ENCODE measurements around the gene ZNF831.
A peak's percentile ranks its signal among the peaks of the same experiment; 100 is the strongest.

The ZNF831 gene

DNA sequence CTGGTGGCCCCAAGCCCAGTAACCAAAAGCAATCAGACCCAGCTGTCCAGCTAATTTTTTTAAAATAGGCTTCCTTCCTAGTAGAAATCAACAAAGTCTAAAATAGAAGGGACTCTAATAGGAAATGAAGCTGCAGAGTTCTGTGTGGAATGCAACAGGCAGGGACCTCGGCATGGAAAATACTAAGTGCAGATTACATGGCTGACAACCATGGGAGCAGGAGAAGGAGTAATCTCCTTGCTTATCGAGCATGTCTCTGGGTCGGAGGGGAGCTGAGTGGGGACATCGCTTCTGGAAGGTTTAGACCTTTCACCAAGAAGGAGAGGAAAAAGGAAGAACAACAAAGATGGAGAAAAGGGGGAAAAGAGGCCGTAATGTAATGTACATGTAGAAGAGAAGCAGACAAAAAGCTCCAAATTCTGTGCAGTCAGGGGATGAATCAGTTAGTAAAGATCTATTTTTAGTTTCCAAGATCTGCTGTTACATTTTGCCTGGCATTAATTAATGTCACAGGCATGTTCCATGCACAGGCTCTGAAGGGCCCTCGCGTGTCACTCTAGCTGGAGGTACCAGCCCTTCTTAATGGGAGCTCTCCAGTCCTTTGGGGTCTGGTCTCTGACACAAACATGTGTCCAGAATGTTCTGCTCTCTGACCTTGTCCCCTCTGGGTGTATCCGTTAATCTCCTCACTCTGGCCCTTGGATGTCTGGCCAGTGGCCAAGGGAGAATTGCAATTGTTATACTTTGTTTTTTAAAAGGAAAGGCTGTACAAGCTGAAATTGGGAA, 16.6 kb upstream of the ZNF831 start:
- H3K9me3 Mint-ChIP-seq, result no peaks in the 10 kb centered on the region
- peak overlapping the region; percentile 81 for H3K4me3 Mint-ChIP-seq
- H3K27ac Mint-ChIP-seq, result peak overlapping the region; percentile 90
- no peaks in the 10 kb centered on the region for H3K27me3 Mint-ChIP-seq
- peaks cover 27% of the 10 kb centered on the region for H3K36me3 Mint-ChIP-seq (ENCODE audit: low read depth)
- DNase-seq, result no peak
- peaks cover 85% of the 10 kb centered on the region for H3K4me1 Mint-ChIP-seq (ENCODE audit: low read depth)

DNA sequence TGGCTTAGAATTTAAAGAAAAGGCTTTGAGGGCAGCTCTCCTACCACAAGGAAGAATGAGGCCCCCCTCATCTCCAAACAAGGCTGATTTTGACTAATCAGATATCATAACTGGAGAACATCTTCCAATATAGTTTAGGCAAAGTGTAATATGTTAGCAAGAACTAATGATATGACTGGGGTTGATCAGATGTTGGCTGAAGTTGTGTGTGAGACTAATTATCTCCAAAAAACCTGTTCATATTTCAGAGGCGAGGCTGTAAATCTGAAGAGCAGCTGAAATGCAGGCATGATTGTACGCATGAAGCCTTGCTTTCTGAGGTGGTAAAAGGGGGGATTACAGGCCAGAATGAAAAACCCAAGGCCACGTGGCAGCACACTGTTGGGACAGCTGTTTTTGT, 16.0 kb upstream of the ZNF831 start:
- peak overlapping the region; percentile 81 for H3K4me3 Mint-ChIP-seq
- no peaks in the 10 kb centered on the region for H3K9me3 Mint-ChIP-seq
- no peaks in the 10 kb centered on the region for H3K27me3 Mint-ChIP-seq
- no peak for DNase-seq
- peak overlapping the region; percentile 90 for H3K27ac Mint-ChIP-seq
- peaks cover 91% of the 10 kb centered on the region for H3K4me1 Mint-ChIP-seq (ENCODE audit: low read depth)
- H3K36me3 Mint-ChIP-seq (ENCODE audit: low read depth), result peaks cover 30% of the 10 kb centered on the region

DNA sequence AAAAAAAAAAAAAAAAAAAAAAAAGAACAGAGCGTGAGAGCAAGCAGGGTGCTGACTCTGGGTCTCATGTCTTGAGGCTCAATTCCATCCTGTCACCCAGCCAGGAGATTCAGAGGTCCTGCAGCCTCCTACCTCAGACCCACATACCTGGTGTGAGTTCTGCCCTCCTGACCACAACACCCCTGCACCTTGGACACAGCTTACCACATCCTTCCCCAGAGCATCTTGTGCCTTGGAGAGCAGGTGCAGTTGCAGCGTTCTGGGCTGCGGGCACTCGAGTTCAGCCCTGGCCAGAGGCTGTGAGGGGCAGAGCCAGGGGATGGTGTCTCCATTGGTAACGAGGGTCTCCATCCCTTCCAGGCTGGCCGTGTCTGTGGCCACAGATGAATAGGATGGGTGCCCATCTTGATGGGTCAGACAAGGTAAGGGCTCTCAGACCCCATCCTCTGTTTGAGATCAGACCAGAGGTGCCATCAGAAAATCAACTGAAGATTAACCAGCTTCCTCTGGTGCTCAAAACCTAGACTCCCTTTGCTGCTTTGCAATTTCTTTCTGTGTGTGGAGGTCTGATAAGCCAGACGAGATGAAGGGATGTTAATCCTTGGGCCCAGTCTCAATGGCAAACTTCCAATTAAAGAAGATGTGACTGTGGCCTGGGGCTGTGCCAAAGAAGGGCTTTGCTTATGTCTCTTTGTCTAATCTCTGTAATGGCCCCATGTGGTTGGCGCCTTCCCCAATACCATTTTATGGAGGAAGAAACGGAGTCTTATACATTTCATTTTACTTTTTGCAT, 14.7 kb upstream of the ZNF831 start:
- H3K27ac Mint-ChIP-seq, result peak overlapping the region; percentile 91
- peaks cover 30% of the 10 kb centered on the region for H3K36me3 Mint-ChIP-seq (ENCODE audit: low read depth)
- no peaks in the 10 kb centered on the region for H3K9me3 Mint-ChIP-seq
- no peak for DNase-seq
- no peaks in the 10 kb centered on the region for H3K27me3 Mint-ChIP-seq
- peak overlapping the region; percentile 30 for H3K4me3 Mint-ChIP-seq
- peaks cover 97% of the 10 kb centered on the region for H3K4me1 Mint-ChIP-seq (ENCODE audit: low read depth)

DNA sequence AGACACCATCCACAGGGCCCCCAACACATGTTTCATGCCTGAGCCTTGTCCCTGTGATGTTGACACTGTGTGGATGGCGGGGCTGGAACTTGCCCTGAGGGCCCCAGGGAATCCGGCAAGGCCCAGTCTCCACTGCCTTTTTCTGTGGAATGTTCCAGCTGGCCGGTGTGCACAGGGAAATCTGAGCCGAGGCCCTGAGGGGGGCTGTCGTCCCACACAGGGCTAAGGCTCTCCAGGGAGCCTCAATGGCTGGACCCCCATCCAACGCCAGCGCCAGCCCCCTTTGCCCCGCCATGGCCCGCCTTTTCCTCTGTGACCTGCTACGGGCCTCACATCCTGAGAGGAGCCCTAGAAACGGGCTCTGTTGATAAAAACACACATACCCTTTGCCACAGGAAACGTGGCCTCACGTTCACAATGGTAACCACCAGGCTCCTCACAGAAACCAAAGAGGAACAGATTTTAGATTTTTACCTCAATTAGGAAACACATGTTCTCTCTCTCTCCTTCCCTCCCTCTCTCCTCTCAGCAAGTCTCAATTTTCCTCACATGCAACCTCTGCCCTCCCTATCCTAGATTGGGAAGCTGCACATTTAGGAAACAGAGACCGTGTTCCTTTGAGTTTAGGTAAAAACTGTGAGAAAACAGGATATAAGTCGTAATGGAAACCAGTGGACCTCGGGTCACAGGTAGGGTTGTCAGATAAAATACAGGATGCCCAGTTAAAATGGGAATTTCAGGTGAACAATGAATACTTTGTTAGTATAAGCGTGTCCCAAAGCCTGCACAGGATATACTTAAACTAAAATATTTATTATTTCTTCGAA, 13.7 kb upstream of the ZNF831 start:
- peak overlapping the region; percentile 48 for H3K4me3 Mint-ChIP-seq
- peaks cover 30% of the 10 kb centered on the region for H3K36me3 Mint-ChIP-seq (ENCODE audit: low read depth)
- H3K9me3 Mint-ChIP-seq, result no peaks in the 10 kb centered on the region
- no peaks in the 10 kb centered on the region for H3K27me3 Mint-ChIP-seq
- H3K4me1 Mint-ChIP-seq (ENCODE audit: low read depth), result peaks cover 97% of the 10 kb centered on the region
- peak; percentile 71 for DNase-seq
- peak overlapping the region; percentile 91 for H3K27ac Mint-ChIP-seq

DNA sequence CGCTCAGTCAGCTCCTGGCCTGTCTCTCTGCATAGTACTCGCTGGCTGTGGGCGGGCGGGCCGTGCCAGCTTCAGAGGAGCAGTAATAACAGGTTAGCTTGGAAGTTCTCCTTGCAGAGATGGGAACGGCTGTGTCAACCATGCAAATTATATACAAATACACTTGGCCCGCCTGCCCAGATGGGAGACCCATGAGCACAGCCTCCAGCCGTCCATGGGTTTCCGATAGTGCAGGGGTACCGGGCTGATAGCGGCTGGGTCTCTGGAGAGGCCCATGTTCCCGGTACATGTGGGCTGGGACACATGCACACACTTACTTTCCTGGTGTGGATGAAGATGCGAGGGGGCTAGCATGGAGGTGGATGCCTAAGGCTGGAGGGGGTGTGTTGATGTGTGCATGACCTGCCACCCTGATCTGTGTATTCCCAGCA, 12.8 kb upstream of the ZNF831 start:
- Mint-ChIP-seq H3K9me3 (no peaks in the 10 kb centered on the region), H3K27ac (peak overlapping the region; percentile 82), H3K27me3 (no peaks in the 10 kb centered on the region), H3K4me3 (no peak overlapping the region), H3K4me1 (ENCODE audit: low read depth) (peaks cover 97% of the 10 kb centered on the region), H3K36me3 (ENCODE audit: low read depth) (peaks cover 30% of the 10 kb centered on the region)
- DNase-seq, result no peak

DNA sequence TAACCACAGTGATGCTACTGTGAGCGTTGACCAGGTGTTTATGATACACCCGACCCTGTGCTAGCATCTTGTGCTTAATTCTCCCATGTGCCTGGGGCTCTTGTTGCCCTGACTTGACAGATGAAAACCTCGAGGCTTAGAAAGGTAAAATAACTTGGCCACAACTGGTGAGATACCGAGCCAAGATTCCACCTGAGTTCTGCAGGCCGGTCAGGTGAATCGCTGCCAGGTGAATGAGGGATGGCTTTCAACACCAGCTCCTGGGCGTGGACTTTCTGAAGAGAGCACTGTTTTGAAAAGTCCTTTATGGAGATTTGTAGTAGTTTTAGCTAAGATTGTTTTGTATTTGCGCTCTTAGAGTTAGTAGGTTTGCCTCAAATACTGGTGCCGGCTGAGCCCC, 12.2 kb upstream of the ZNF831 start:
- Mint-ChIP-seq H3K36me3 (ENCODE audit: low read depth) (peaks cover 26% of the 10 kb centered on the region), H3K4me1 (ENCODE audit: low read depth) (peaks cover 94% of the 10 kb centered on the region), H3K4me3 (no peak overlapping the region), H3K9me3 (no peaks in the 10 kb centered on the region), H3K27me3 (no peaks in the 10 kb centered on the region), H3K27ac (peak overlapping the region; percentile 82)
- DNase-seq, result no peak

DNA sequence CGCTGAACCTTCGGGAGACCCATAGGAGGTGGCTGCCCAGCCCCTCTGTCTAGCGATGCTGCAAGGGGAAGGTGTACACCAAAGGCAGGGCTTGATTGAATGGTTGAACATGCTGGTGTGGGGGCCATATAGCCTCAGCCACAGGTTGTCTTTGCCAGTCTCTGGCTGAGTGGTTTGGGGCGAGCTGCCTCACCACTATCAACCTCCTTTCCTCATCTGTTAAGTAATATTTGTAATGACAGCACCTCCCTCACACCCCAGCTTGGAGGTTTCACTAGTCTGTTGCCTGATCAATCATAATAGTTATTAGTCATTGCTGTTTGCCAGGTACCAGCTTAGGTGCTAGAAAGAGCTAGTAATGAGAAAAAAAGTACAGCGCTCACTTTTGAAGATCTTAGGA, 11.8 kb upstream of the ZNF831 start:
- DNase-seq, result no peak
- H3K36me3 Mint-ChIP-seq (ENCODE audit: low read depth), result peaks cover 25% of the 10 kb centered on the region
- no peaks in the 10 kb centered on the region for H3K9me3 Mint-ChIP-seq
- H3K27me3 Mint-ChIP-seq, result no peaks in the 10 kb centered on the region
- H3K4me1 Mint-ChIP-seq (ENCODE audit: low read depth), result peaks cover 94% of the 10 kb centered on the region
- H3K27ac Mint-ChIP-seq, result peak overlapping the region; percentile 82
- peak overlapping the region; percentile 8 for H3K4me3 Mint-ChIP-seq

DNA sequence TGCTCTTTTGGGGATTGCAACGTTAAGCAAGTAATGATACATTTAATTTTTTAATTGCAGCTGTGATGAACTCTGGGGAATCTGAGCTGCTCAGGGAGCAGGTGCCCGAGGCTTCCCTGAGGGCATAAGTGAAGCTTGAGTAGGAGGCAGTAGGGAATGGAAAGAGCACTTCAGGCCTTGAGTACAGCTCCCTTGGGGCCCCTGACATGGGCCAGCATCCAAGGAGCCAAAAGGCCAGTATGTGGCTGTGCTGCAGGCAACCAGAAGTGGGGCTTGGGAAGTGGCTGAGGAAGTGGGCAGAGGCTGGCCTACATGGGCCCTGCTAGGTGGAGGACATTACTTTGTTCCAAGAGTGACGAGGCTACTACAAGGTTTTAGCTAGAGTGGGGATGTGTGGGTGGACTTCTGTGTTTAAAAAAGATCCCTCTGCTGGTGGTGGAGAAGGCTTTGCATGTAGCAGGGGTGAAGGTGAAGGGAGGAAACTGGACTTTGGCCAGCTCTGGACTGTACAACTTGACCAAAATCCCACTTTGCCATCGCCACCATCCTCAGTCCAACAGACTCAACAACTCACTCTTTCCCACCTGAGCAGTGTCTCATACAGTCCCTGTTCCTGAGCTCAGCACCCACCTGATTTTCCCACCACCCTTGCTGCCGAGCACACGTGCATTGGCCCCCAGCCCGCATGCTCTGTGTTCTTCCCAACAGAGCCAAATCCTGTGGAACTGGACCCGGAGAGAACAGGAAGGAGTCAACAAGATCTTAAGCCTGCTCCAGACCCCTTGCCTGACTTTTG, 10.9 kb upstream of the ZNF831 start:
- Mint-ChIP-seq H3K27ac (peak overlapping the region; percentile 82), H3K36me3 (ENCODE audit: low read depth) (peaks cover 19% of the 10 kb centered on the region), H3K9me3 (no peaks in the 10 kb centered on the region), H3K4me3 (peak overlapping the region; percentile 8), H3K4me1 (ENCODE audit: low read depth) (peaks cover 94% of the 10 kb centered on the region), H3K27me3 (no peaks in the 10 kb centered on the region)
- DNase-seq, result no peak

DNA sequence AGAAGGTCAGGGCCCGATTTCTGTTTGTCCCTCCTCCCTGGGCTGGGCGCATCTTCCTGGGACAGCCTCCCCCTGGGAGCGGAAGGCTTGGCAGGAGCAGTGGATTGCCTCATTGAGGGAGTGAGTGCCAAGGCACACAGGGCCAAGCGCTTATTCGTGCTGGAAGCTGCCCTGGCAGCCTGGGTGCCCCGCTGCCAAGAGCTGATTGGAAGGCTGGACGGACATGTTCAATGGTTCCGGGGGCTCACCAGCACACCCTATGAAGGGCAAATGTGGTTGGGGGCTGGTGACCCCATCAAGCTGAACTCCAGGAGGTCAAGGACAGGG, 10.3 kb upstream of the ZNF831 start:
- Mint-ChIP-seq H3K9me3 (no peaks in the 10 kb centered on the region), H3K27me3 (no peaks in the 10 kb centered on the region), H3K4me3 (no peak overlapping the region), H3K4me1 (ENCODE audit: low read depth) (peaks cover 95% of the 10 kb centered on the region), H3K27ac (no peak overlapping the region), H3K36me3 (ENCODE audit: low read depth) (peaks cover 17% of the 10 kb centered on the region)
- no peak for DNase-seq

DNA sequence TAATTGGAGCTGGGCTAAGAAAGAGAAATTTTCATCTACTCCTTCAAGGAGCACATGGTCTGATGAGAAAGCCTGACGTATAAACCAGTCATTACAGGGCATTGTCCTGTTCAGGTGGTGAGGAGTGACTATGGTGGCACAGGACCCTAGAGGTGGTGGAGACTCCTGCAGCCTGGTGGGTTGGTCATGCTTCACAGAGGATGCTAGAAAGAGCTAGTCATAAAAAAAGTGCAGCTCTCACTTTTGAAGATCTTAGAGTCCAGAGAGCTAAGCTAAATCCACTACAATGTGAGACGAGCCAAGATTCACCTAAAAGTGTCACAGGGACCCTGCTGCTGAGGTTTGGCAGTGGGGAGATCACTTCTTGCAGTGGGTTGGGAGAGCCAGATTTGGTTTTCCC, 9.8 kb upstream of the ZNF831 start:
- no peak overlapping the region for H3K4me3 Mint-ChIP-seq
- H3K27ac Mint-ChIP-seq, result peak overlapping the region; percentile 22
- no peaks in the 10 kb centered on the region for H3K27me3 Mint-ChIP-seq
- peaks cover 97% of the 10 kb centered on the region for H3K4me1 Mint-ChIP-seq (ENCODE audit: low read depth)
- peaks cover 14% of the 10 kb centered on the region for H3K36me3 Mint-ChIP-seq (ENCODE audit: low read depth)
- DNase-seq, result no peak
- no peaks in the 10 kb centered on the region for H3K9me3 Mint-ChIP-seq

DNA sequence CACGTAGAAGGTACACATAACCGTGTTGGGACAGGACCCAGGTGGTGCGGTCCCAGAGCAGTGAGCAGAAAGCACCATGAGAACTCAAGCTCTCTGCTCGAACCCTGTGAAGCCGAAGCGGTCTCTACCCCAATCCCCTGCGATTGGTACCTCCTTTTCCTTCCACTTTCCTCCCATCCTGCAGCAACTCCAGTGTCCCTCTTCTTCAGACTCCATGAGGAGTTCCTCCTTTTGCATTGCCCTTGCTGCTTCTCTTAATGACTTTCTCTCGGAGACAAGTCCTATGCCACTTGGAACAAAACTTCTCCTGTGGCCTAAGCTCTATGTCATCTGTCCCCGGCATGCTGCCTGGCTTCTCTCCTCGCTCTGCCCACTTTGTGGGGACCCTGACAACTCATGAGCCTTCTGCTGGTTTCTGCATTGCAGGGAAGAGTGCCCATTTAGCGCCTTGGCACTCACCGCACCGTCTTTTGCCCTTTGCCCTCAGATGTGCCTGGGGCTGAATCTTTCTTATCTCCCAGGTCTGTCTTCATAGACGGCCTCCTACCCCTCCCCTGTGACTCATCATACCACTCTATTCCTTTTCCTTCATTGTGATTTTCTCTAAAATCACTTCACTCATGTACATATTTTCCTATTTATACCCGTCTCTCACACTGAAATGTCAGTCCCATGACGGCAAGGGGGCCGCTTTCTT, 9.2 kb upstream of the ZNF831 start:
- Mint-ChIP-seq H3K4me1 (ENCODE audit: low read depth) (peaks cover 96% of the 10 kb centered on the region), H3K27me3 (no peaks in the 10 kb centered on the region), H3K36me3 (ENCODE audit: low read depth) (peaks cover 8% of the 10 kb centered on the region), H3K9me3 (no peaks in the 10 kb centered on the region), H3K4me3 (no peak overlapping the region), H3K27ac (no peak overlapping the region)
- no peak for DNase-seq

DNA sequence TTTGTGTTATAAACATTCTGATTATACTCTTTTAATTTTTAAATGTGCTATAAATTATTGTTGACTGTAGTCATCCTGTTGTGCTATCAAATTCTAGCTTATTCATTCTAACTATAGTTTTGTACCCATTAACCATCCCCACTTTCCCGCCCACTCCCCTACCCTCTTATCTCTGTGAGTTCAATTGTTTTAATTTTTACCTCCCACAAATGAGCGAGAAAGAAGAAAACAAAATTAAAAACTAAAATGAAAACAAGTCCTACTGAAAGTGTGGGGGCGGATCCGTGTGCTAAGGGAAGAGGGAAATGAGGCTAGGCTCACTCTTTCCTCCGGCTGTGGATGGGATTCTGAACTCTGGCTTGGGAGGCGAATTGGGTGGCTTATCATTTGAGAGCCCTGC, 6.6 kb upstream of the ZNF831 start:
- Mint-ChIP-seq H3K9me3 (no peaks in the 10 kb centered on the region), H3K27me3 (no peaks in the 10 kb centered on the region), H3K36me3 (ENCODE audit: low read depth) (peaks cover 2% of the 10 kb centered on the region), H3K4me1 (ENCODE audit: low read depth) (peaks cover 96% of the 10 kb centered on the region), H3K4me3 (peak overlapping the region; percentile 21), H3K27ac (peak overlapping the region; percentile 71)
- no peak for DNase-seq

DNA sequence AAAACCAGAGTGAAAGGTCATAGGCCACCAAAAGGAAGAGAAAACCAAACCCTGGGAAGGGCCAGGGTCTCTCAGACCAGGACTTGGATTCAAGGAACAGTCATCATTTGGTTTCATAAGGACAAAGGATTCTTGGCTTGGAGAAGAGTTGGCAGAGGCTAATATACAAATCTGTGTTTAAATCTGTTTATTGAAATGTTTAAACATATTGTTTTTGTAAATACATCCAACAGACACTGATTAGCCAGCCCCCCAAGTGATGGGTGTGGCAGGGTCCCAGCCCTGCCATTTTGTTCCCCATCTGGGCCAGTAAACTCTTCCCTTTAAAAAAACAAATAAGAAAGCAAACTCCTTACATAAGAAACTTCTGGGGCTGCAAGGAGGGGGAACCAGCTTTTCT, 6.1 kb upstream of the ZNF831 start:
- DNase-seq, result no peak
- H3K4me3 Mint-ChIP-seq, result peak overlapping the region; percentile 21
- no peaks in the 10 kb centered on the region for H3K36me3 Mint-ChIP-seq (ENCODE audit: low read depth)
- peaks cover 96% of the 10 kb centered on the region for H3K4me1 Mint-ChIP-seq (ENCODE audit: low read depth)
- H3K27ac Mint-ChIP-seq, result peak overlapping the region; percentile 71
- H3K27me3 Mint-ChIP-seq, result no peaks in the 10 kb centered on the region
- no peaks in the 10 kb centered on the region for H3K9me3 Mint-ChIP-seq
